Left ventricle myocardium inferior (tissue), 1 donor: ENCODE results near the gene ERI3. TPM values are rescaled to one million over a fixed set of nuclear protein-coding genes. Genes with fewer than 3 reads are reported as not detected.

Experiments
- DNase-seq: peaks from one replicate; pipeline ENCODE4 v3.0.0-alpha.2; 2020
- H3K27ac ChIP-seq: fragments of 200-600 bp; replicated peaks from 2 replicates; pipeline ENCODE4 v1.8.0; 2021
- H3K27me3 ChIP-seq: fragments of 200-600 bp; 2 replicates; pipeline ENCODE4 v1.8.0; 2021; ENCODE audit warnings: low read depth
- H3K36me3 ChIP-seq: fragments of 200-600 bp; 2 replicates; pipeline ENCODE4 v1.8.0; 2021
- H3K4me1 ChIP-seq: fragments of 200-600 bp; 2 replicates; pipeline ENCODE4 v1.8.0; 2021
- H3K4me3 ChIP-seq: fragments of 200-600 bp; 2 replicates; pipeline ENCODE4 v1.8.0; 2021; ENCODE audit warnings: mild to moderate bottlenecking, moderate library complexity
- H3K9me3 ChIP-seq: fragments of 200-600 bp; replicated peaks from 2 replicates; pipeline ENCODE4 v1.8.0; 2021
- CTCF ChIP-seq: fragments of 200-600 bp; IDR thresholded peaks from 2 replicates; pipeline ENCODE4 v1.8.0; 2021; ENCODE audit warnings: antibody characterized with exemption, mild to moderate bottlenecking, borderline replicate concordance
- intact Hi-C: fragments of 100-400 bp; cut with micrococcal nuclease; formaldehyde crosslinking; loops from one replicate; pipeline ENCODE4 v1.11.0; 2022
- total RNA-seq: library from RNA; stranded (reverse); fragmentation: NEBNext Ultra II Directional; extraction: Animal tissue kit (Norgen Biotek cat#: 25700); gene quantifications from one replicate; pipeline ENCODE4 v1.2.1, GENCODE V29; 2021
- donor health status: DM: no; HTN: yes; CAD: no; lungs with severe emphysema.

The ERI3 gene
- total RNA-seq, 1 donor from 2014 or later = 50.4 TPM

DNA sequence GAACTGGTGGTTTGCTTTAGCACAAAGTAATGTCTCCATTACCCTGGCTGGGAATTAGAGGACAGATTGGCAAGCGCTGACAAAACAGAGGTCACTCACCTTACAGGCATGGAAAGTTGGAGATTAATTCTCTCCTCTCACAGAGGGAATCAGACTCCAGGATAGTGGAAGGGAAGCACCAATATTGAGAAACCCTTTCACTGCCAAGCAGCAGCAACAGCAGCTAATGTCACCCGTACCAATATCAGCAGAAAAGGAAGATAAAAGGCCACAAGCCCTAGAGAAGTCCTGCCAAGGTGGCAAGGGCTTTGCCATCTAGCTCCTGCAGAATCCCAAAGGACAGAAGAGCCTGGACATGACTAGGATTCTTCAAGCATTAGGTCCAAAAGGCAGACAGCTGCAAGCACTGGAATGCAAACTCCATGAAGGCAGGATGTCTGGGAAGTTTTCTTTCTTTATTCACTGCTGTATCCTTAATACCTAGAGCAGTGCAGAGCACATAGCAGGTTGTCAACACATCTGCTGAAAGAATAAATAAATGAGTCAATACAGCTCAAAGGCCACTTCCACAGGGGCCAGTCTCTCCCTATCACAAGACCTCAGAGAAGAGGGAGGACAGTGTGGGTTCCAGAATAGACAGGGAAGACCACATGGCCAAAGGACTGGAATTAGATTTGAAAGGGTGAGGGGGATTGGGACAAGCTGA lies 57.2 kb downstream of the ERI3 start:
- DNase-seq = no peak
- TF ChIP-seq CTCF = no peak
- peaks cover 55% of the 10 kb centered on the region for H3K36me3 ChIP-seq
- H3K27ac ChIP-seq = no peak overlapping the region
- peaks cover 18% of the 10 kb centered on the region for H3K4me1 ChIP-seq
- intact Hi-C loops = no loop called here
- H3K9me3 ChIP-seq = no peaks in the 10 kb centered on the region
- H3K4me3 ChIP-seq = no peak overlapping the region
- no peaks in the 10 kb centered on the region for H3K27me3 ChIP-seq

DNA sequence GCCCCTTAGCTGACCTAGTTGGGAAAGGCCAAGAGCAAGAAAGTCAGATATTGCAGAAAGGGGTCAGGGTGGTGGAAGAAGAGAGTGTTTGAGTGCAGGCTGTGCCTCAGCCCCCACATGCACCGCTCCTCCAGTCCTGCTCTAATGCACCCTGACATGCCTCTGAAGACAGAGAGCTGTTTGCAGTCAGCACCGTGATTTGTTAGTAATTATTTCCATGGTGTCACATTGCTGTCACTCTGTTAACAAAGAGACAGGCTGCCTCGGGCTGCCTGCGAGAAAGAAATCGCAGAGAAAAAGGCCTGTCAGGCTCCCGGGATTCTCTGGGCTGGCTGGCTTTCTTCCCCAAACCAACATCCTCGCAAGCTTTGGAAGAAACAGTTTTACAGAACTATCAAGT lies 58.3 kb downstream of the ERI3 start:
- Histone ChIP-seq H3K4me3 (no peak overlapping the region), H3K27ac (no peak overlapping the region), H3K4me1 (peaks cover 18% of the 10 kb centered on the region), H3K36me3 (peaks cover 49% of the 10 kb centered on the region), H3K9me3 (no peaks in the 10 kb centered on the region), H3K27me3 (no peaks in the 10 kb centered on the region)
- no peak for TF ChIP-seq CTCF
- intact Hi-C loops = no loop called here
- no peak for DNase-seq

DNA sequence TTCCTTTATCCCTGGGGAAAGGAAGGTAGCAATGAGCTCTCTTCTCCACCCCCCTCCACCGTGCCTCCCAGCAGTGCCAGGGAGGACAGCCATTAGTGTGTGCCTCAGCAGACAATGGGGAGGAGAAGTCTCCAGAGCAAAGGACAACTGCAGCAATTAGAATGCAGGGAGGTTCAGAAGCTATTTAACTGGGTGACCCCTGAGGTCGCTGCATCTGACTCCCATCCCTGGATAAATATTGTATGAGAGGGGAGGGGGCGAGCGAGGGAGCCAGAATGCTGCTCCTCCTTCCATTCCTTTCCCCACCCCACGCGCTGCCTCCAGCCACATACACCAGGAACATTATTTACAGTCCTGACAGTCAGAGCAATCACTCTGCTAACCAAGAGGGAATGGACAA lies 59.0 kb downstream of the ERI3 start:
- TF ChIP-seq CTCF = no peak
- Histone ChIP-seq H3K27ac (no peak overlapping the region), H3K27me3 (no peaks in the 10 kb centered on the region), H3K4me1 (peaks cover 18% of the 10 kb centered on the region), H3K9me3 (no peaks in the 10 kb centered on the region), H3K4me3 (no peak overlapping the region), H3K36me3 (peaks cover 42% of the 10 kb centered on the region)
- intact Hi-C loops = no loop called here
- DNase-seq = no peak

- no peaks in the 10 kb centered on the region for H3K27me3 ChIP-seq
These were observed 60.5 kb downstream of the ERI3 start for GRCh38 chr1:44294588-44295007.

GRCh38 chr1:44293761-44294315 lies 61.2 kb downstream of the ERI3 start:
- Histone ChIP-seq H3K36me3 (peaks cover 45% of the 10 kb centered on the region), H3K27me3 (no peaks in the 10 kb centered on the region), H3K4me3 (no peak overlapping the region), H3K9me3 (no peaks in the 10 kb centered on the region), H3K4me1 (peaks cover 18% of the 10 kb centered on the region), H3K27ac (peak overlapping the region; percentile 71)
- DNase-seq = peak; percentile 70
- intact Hi-C loops = no loop called here
- peak; percentile 51 for TF ChIP-seq CTCF

More at GRCh38 chr1:44294588-44295007, 60.5 kb downstream of the ERI3 start:
- H3K27ac ChIP-seq = no peak overlapping the region
- H3K36me3 ChIP-seq = peaks cover 46% of the 10 kb centered on the region
- no peak overlapping the region for H3K4me3 ChIP-seq
- peaks cover 18% of the 10 kb centered on the region for H3K4me1 ChIP-seq
- DNase-seq = no peak
- intact Hi-C loops = no loop called here
- H3K9me3 ChIP-seq = no peaks in the 10 kb centered on the region
- TF ChIP-seq CTCF = peak; percentile 26
